RWPE2 (cell line): ENCODE results near the gene OCIAD1.

Experiments used
- ATAC-seq: fragments of 200-7000 bp; cut with Tn5 transposase; 3 replicates; pipeline ENCODE4 v1.9.1; 2021; ENCODE audit warnings: low read depth
- DNase-seq: peaks from one replicate; pipeline ENCODE4 v3.0.0-alpha.2; 2020; ENCODE audit warnings: low spot score
- H3K27ac ChIP-seq: fragments of 450-650 bp; 2 replicates; pipeline ENCODE4 v1.5.1; 2017; ENCODE audit warnings: mild to moderate bottlenecking; ENCODE audit not compliant: poor library complexity, severe bottlenecking
- H3K27me3 ChIP-seq: fragments of 250-450 bp; sonication (Bioruptor Pico); 2 replicates; pipeline ENCODE4 v1.5.1; 2021; ENCODE audit warnings: mild to moderate bottlenecking, moderate library complexity; ENCODE audit not compliant: insufficient read depth, poor library complexity, severe bottlenecking
- H3K36me3 ChIP-seq: fragments of 250-450 bp; sonication (Bioruptor Pico); 2 replicates; pipeline ENCODE4 v1.5.1; 2020; ENCODE audit warnings: low read depth, mild to moderate bottlenecking, moderate library complexity
- H3K4me1 ChIP-seq: fragments of 250-450 bp; sonication (Bioruptor Pico); 2 replicates; pipeline ENCODE4 v1.5.1; 2021; ENCODE audit warnings: mild to moderate bottlenecking, moderate library complexity; ENCODE audit not compliant: insufficient read depth, poor library complexity, severe bottlenecking
- H3K4me3 ChIP-seq: fragments of 250-450 bp; sonication (Bioruptor Pico); 2 replicates; pipeline ENCODE4 v1.5.1; 2021; ENCODE audit warnings: mild to moderate bottlenecking, moderate library complexity; ENCODE audit not compliant: severe bottlenecking
- H3K9me3 ChIP-seq: fragments of 250-450 bp; sonication (Bioruptor Pico); 2 replicates; pipeline ENCODE4 v1.5.1; 2021; ENCODE audit warnings: mild to moderate bottlenecking, moderate library complexity; ENCODE audit not compliant: severe bottlenecking
- TF ChIP-seq, protein P1 (sequence below): fragments of 450-650 bp; IDR thresholded peaks from one replicate; pipeline ENCODE4 v1.5.1; 2017; ENCODE audit warnings: mild to moderate bottlenecking, moderate library complexity; ENCODE audit not compliant: poor library complexity, severe bottlenecking

The OCIAD1 gene

DNA sequence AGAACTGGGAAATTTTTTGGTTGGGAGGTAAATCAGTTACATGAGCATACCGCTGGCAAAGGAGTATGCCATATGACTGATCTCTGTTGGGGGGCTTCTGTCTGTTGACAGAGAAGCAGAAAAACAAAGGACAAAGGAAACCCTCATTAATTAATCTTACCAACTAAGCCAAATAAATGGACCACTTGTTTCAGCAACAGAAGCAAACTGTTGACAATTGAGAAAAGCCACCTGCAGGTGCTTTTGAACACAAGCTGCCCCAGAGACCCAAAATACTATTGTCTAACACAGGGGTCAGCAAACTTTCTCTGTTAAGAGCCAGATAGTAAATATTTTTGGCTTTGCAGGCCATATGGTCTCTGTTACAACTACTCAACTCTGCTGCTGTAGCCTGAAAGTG is 43.8 kb upstream of the OCIAD1 start:
- H3K9me3 ChIP-seq: no peaks in the 10 kb centered on the region
- H3K27ac ChIP-seq: no peak overlapping the region
- H3K27me3 ChIP-seq: no peaks in the 10 kb centered on the region
- TF ChIP-seq, protein P1, sequence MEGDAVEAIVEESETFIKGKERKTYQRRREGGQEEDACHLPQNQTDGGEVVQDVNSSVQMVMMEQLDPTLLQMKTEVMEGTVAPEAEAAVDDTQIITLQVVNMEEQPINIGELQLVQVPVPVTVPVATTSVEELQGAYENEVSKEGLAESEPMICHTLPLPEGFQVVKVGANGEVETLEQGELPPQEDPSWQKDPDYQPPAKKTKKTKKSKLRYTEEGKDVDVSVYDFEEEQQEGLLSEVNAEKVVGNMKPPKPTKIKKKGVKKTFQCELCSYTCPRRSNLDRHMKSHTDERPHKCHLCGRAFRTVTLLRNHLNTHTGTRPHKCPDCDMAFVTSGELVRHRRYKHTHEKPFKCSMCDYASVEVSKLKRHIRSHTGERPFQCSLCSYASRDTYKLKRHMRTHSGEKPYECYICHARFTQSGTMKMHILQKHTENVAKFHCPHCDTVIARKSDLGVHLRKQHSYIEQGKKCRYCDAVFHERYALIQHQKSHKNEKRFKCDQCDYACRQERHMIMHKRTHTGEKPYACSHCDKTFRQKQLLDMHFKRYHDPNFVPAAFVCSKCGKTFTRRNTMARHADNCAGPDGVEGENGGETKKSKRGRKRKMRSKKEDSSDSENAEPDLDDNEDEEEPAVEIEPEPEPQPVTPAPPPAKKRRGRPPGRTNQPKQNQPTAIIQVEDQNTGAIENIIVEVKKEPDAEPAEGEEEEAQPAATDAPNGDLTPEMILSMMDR: no peak
- DNase-seq (no peak), ATAC-seq (no peak)
- no peaks in the 10 kb centered on the region for H3K36me3 ChIP-seq
- no peak overlapping the region for H3K4me3 ChIP-seq
- no peaks in the 10 kb centered on the region for H3K4me1 ChIP-seq

DNA sequence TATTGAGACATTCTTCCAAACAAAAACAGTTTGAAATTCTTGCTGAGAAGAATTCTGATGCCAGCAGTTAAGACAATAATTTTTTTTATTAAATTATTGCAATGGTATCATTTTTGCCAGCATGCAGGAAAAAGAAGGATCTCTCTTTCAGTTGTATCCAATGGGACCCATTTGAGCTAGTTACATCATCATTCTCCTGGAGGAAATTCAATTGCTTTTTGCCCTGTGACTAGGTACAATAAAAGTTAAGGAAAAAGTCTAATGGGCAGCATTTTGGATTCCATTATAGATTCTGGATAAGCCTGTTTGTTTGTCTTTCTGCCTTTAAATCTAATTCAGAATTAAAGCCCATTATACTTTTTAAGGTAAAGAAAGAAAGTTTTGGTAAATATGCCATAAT is 40.3 kb upstream of the OCIAD1 start:
- Histone ChIP-seq H3K27ac (no peak overlapping the region), H3K27me3 (no peaks in the 10 kb centered on the region), H3K36me3 (no peaks in the 10 kb centered on the region), H3K9me3 (no peaks in the 10 kb centered on the region), H3K4me1 (no peaks in the 10 kb centered on the region), H3K4me3 (no peak overlapping the region)
- ATAC-seq (no peak), DNase-seq (no peak)
- TF ChIP-seq, protein P1: no peak

DNA sequence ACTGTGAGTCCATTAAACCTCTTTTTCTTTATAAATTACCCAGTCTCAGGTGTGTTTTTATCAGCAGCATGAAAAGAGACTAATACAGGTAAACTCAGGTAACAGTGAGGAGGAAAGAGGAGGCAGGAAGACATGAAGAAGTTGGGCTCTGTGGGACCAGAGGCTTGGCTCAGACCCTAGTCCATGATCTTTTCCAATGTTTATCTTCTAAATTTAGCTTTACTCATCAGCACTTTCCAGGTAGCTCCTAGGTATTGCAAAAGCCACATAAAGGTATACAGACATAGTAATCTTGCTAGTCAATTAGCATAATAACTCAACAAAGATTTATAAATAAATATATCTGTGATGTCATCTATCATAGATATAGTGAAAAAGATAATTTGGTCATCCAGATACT is 39.6 kb upstream of the OCIAD1 start:
- TF ChIP-seq, protein P1: no peak
- Histone ChIP-seq H3K4me1 (no peaks in the 10 kb centered on the region), H3K27ac (no peak overlapping the region), H3K4me3 (no peak overlapping the region), H3K36me3 (no peaks in the 10 kb centered on the region), H3K27me3 (no peaks in the 10 kb centered on the region), H3K9me3 (no peaks in the 10 kb centered on the region)
- no peak for DNase-seq
- no peak for ATAC-seq

DNA sequence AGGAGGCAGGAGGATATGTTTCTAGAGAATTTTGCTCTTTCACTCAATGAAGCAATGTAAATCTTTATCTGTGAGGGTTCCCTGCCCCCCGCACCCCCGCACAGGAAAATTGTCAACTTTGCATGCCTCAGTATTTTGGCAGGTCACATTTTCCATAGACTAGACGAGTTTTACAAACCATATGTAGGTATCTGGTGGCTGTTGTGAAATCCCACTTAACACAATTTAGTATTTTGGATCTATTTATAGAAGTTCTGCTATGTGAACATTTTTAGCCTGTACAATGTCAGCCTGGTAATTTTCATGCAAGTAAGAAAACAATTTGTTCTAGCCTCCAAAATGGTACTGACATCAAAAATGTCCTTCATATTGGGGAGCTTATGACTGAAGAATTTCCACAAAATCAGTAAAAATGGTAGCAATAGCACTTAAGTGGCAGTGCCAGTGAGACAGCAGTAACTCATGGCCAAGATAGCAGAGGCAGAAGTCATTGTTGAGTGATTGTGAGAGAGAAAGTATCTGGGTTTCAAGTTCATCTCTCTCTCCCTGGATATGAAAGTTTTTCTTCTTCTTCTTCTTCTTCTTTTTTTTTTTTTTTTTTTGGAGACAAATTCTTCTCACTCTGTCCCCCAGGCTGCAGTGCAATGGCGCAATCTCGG is 38.4 kb upstream of the OCIAD1 start:
- H3K4me3 ChIP-seq: no peak overlapping the region
- DNase-seq (no peak), ATAC-seq (no peak)
- H3K27me3 ChIP-seq: no peaks in the 10 kb centered on the region
- no peaks in the 10 kb centered on the region for H3K36me3 ChIP-seq
- H3K4me1 ChIP-seq: no peaks in the 10 kb centered on the region
- TF ChIP-seq, protein P1: no peak
- no peak overlapping the region for H3K27ac ChIP-seq
- no peaks in the 10 kb centered on the region for H3K9me3 ChIP-seq

DNA sequence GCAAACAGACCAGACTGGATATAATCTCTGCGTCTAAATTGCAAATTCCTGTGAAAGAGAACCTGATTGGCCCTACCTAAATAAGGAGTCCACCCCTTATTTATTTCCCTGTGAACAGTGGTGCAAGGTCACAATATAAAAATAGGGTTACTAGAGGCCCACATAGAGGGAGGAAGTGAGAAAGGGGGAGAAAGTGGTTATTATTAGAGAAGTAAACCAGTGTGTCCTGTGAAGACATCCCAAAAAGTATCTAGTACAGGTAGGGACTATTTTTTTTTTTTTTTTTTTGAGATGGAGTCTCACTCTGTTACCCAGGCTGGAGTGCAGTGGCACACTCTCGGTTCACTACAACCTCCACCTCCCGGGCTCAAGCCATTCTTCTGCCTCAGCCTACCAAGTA is 35.8 kb upstream of the OCIAD1 start:
- ATAC-seq (no peak), DNase-seq (no peak)
- Histone ChIP-seq H3K9me3 (no peaks in the 10 kb centered on the region), H3K27ac (no peak overlapping the region), H3K4me1 (no peaks in the 10 kb centered on the region), H3K4me3 (no peak overlapping the region), H3K27me3 (no peaks in the 10 kb centered on the region), H3K36me3 (no peaks in the 10 kb centered on the region)
- TF ChIP-seq, protein P1: no peak
